Heart left ventricle (tissue), 16 donors: ENCODE data around the gene NTM. TPM values are rescaled to one million over a fixed set of nuclear protein-coding genes. Genes with fewer than 3 reads are reported as not detected.

Source experiments
- ATAC-seq, 4 donors: fragments of 200-7000 bp; cut with Tn5 transposase; one replicate each; pipeline ENCODE4 v1.9.1; 2020 to 2022; ENCODE audit warnings: moderate library complexity in 4 of 4, mild to moderate bottlenecking in 3 of 4, moderate number of reproducible peaks in 1 of 4
- DNase-seq, 5 donors: peaks; one replicate each; pipeline ENCODE4 v3.0.0-alpha.2; 2020
- H3K27ac ChIP-seq, 12 donors: fragments of 200-600 bp; sonication (generic) in 4 of 12; one replicate each; pipeline versions ENCODE4 v1.5.0 to v1.8.0; 2016 to 2022; ENCODE audit warnings: mild to moderate bottlenecking in 2 of 12
- H3K27me3 ChIP-seq, 9 donors: fragments of 200-600 bp; sonication (generic) in 2 of 9; one replicate each; pipeline versions ENCODE4 v1.5.1 to v1.8.0; 2016 to 2022; ENCODE audit warnings: mild to moderate bottlenecking in 3 of 9
- H3K36me3 ChIP-seq, 9 donors: fragments of 200-600 bp; sonication (generic) in 2 of 9; one replicate each; pipeline versions ENCODE4 v1.5.0 to v1.8.0; 2018 to 2022; ENCODE audit warnings: mild to moderate bottlenecking in 2 of 9
- H3K4me1 ChIP-seq, 12 donors: fragments of 200-600 bp; sonication (generic) in 4 of 12; one replicate each; pipeline versions ENCODE4 v1.5.0 to v1.8.0; 2016 to 2022; ENCODE audit warnings: mild to moderate bottlenecking in 3 of 12
- H3K4me3 ChIP-seq, 12 donors: fragments of 200-600 bp; sonication (generic) in 4 of 12; one replicate each; pipeline versions ENCODE4 v1.5.0 to v1.8.0; 2017 to 2022; ENCODE audit warnings: mild to moderate bottlenecking in 9 of 12, moderate library complexity in 4 of 12
- H3K9me3 ChIP-seq, 12 donors: fragments of 200-600 bp; sonication (generic) in 4 of 12; one replicate each; pipeline versions ENCODE4 v1.5.0 to v1.8.0; 2016 to 2022; ENCODE audit warnings: mild to moderate bottlenecking in 1 of 12
- CTCF ChIP-seq, 12 donors: fragments of 200-600 bp; sonication (generic) in 4 of 12; IDR thresholded peaks; one replicate each; pipeline versions ENCODE4 v1.5.0 to v1.8.0; 2018 to 2022; ENCODE audit warnings: antibody characterized with exemption in 12 of 12, mild to moderate bottlenecking in 5 of 12
- POLR2A ChIP-seq, 2 donors: fragments of 450-650 bp; IDR thresholded peaks; one replicate each; pipeline ENCODE4 v1.6.1; 2017; ENCODE audit warnings: antibody characterized with exemption in 2 of 2, mild to moderate bottlenecking in 2 of 2, moderate library complexity in 2 of 2
- WGBS, 4 donors: extraction: QIAGEN DNeasy Blood & Tissue Kit in 2 of 4; methylation state at CpG; one replicate each; pipeline versions ENCODE4 v1.1.5 to v1.1.7; 2013 to 2018; 5-methylcytosine and 5-hydroxymethylcytosine counted together
- intact Hi-C, 10 donors: fragments of 100-400 bp; cut with DNase I; formaldehyde crosslinking; loops; one replicate each; pipeline versions ENCODE4 v1.11.1 to v1.14.2; 2022
- polyA plus RNA-seq, 2 donors: library from polyadenylated mRNA; stranded (reverse); fragments of 200-250 nt; gene quantifications; one replicate each; pipeline ENCODE4 v1.2.3, GENCODE V29; 2013
- total RNA-seq, 9 donors: library from RNA; depleted of rRNA in 2 of 9; stranded (reverse); fragments of >200 nt in 2 of 9; fragmentation: NEBNext Ultra II Directional in 3 of 9; extraction: Animal tissue kit (Norgen Biotek cat#: 25700) in 3 of 9; gene quantifications; one replicate each; pipeline versions ENCODE4 v1.1.0 to v1.2.4, GENCODE V29; 2016 to 2023
- donor health status: ischemic (EF 13 %, LVEDD 7.1; RV severe dilation, severe dysfunction).
- donor health status: healthy with polysubstance abuse.
- donor health status: DM: no; HTN: yes; CAD: no.
- donor health status: DM: no; HTN: no; CAD: no.
- donor health status: ischemic (EF 25% LVEDD 6.9; RV normal size, moderate dysfunction).
- donor health status: ischemic (EF 25% LVEDD 5.7; RV mildly dilated, moderate dysfunction).
- donor health status: healthy.
- donor health status: DM: yes; HTN: yes; CAD: no.
- donor health status: ischemic (EF 35%, LVEDD 5.7; RV mildly dilated, moderate dysfunction).
- donor health status: nonischemic (EF 11% LVEDD 7.7; RV severe dilation, severe dysfunction).
- donor health status: DM: yes; HTN: yes; CAD: no.
- donor health status: PGD.
- donor health status: ischemic (EF 29% LVEDD 5.4; RV normal size, mild dysfunction).
- donor health status: nonischemic (EF 23%, LVEDD 6.1; RV moderate dilation, normal function).

NTM gene
- total and polyA plus RNA-seq, 11 donors, result 0.40 to 7.7 (median 1.5) TPM

DNA sequence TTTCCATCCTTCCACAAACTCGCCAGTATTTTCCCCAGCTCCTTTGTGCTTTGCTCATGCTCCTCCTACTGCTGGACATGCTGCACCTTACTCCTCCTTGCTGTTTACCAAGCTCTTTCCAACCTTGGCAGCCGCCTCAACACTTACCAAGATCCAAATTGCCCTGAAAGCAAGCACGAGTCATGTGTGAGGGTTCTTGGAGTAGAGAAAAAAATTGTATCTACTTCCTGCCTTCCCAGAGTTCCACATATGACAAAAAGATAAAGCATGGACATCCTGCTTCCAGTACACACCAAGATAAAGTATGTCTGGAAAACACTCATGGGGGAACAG is 767.5 kb downstream of the NTM start:
- intact Hi-C loops, result no loop called here
- 61 to 70% (median 64%) methylated on average over 3 of the region's 3 CpGs for WGBS, 4 donors
- no peak for TF ChIP-seq CTCF (IDR thresholded peaks at IDR 0.05)
- TF ChIP-seq POLR2A (IDR thresholded peaks at IDR 0.05), result no peak
- no peaks in the 10 kb centered on the region for H3K4me1 ChIP-seq
- no peaks in the 10 kb centered on the region for H3K9me3 ChIP-seq
- no peaks in the 10 kb centered on the region for H3K27me3 ChIP-seq
- no peak overlapping the region for H3K27ac ChIP-seq
- DNase-seq, result no peak
- no peak overlapping the region for H3K4me3 ChIP-seq
- no peaks in the 10 kb centered on the region for H3K36me3 ChIP-seq
- ATAC-seq, result no peak

DNA sequence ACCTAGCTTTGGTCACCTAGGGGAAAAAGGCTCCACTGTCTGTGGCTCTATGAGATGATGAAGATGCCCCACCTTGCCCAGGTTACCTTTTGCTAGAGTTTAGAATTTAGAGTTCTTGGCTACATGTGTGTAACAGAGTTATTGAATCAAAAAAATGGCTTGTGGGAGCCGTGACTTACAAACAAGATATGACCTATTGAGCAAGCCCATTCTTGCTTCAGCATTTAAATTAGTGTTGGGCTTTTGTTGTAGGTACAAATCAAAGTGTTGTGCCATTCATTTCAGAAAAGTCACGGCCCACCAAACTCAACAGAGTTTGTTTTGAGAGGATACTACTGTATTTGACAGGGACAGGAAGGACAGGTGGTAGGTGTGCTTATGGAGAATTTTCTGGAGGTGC is 768.8 kb downstream of the NTM start:
- Histone ChIP-seq H3K36me3 (no peaks in the 10 kb centered on the region), H3K9me3 (no peaks in the 10 kb centered on the region), H3K27ac (no peak overlapping the region), H3K4me1 (no peaks in the 10 kb centered on the region), H3K27me3 (no peaks in the 10 kb centered on the region), H3K4me3 (no peak overlapping the region)
- 81 to 94% (median 84%) methylated on average over 2 of the region's 2 CpGs for WGBS, 4 donors
- ATAC-seq (no peak), DNase-seq (no peak)
- intact Hi-C loops, result no loop called here
- TF ChIP-seq CTCF (IDR thresholded peaks at IDR 0.05) (no peak), POLR2A (IDR thresholded peaks at IDR 0.05) (no peak)

DNA sequence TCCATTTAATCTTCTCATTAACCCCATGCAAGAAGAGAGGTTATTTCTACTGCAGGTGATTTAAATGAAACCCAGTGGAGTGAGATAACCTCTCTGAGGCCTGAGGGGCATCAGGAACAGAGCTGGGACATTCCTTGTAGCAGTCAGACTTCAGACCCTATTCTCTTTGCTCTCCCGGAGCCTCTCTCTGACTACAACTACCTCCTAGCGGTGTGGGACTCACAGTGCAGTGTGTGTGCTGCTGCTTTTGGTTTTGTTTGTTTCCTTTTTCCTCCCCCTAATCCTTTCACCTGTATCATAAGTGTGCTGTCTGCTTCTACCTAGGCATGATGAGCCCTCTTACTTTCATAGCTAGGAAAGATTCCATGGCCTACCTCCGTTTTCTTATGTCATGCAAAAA is 769.6 kb downstream of the NTM start:
- no peaks in the 10 kb centered on the region for H3K36me3 ChIP-seq
- WGBS, 4 donors, result 65 to 82% (median 79%) methylated on average over 3 of the region's 3 CpGs
- TF ChIP-seq CTCF (IDR thresholded peaks at IDR 0.05), result no peak
- TF ChIP-seq POLR2A (IDR thresholded peaks at IDR 0.05), result no peak
- H3K4me1 ChIP-seq, result no peaks in the 10 kb centered on the region
- DNase-seq, result no peak
- H3K4me3 ChIP-seq, result no peak overlapping the region
- H3K27me3 ChIP-seq, result no peaks in the 10 kb centered on the region
- no peak for ATAC-seq
- no peaks in the 10 kb centered on the region for H3K9me3 ChIP-seq
- no peak overlapping the region for H3K27ac ChIP-seq
- intact Hi-C loops, result no loop called here

DNA sequence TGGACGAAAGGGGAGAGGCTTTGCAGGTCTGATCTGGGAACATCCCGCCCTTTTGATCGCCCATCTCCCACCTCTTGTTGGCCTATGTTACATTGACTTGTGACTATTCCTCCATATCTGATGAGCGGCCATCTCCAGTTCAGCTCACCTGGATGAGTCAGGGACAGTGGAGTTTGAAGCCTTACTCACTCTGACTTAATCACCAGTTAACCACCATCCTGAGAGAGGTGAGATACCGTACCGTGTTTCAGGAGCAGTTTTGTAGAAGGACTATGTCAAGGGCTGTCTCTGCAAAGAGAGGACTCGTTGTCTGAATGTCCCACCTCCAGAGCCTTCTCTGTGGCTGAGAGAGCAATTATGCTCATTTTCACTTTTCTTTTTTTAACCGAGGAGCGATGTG is 771.7 kb downstream of the NTM start:
- no peak overlapping the region for H3K27ac ChIP-seq
- no peak overlapping the region for H3K4me3 ChIP-seq
- no peaks in the 10 kb centered on the region for H3K27me3 ChIP-seq
- no peaks in the 10 kb centered on the region for H3K36me3 ChIP-seq
- intact Hi-C loops, result no loop called here
- DNase-seq, result no peak
- WGBS, 4 donors, result 86 to 92% (median 89%) methylated on average over 9 of the region's 9 CpGs
- no peaks in the 10 kb centered on the region for H3K9me3 ChIP-seq
- no peaks in the 10 kb centered on the region for H3K4me1 ChIP-seq
- ATAC-seq, result no peak
- TF ChIP-seq CTCF (IDR thresholded peaks at IDR 0.05), result no peak
- no peak for TF ChIP-seq POLR2A (IDR thresholded peaks at IDR 0.05)
